VCaP (cell line): ENCODE data around the gene SKIC3.

Experiments used
- H3K27ac ChIP-seq: fragments of 450-650 bp; 2 replicates; pipeline ENCODE4 v1.5.1; 2017
- TF ChIP-seq, protein P1 (sequence below): fragments of 450-650 bp; conservative IDR thresholded peaks from 2 replicates; pipeline ENCODE4 v1.5.1; 2017; ENCODE audit warnings: mild to moderate bottlenecking, moderate library complexity

Gene SKIC3

DNA sequence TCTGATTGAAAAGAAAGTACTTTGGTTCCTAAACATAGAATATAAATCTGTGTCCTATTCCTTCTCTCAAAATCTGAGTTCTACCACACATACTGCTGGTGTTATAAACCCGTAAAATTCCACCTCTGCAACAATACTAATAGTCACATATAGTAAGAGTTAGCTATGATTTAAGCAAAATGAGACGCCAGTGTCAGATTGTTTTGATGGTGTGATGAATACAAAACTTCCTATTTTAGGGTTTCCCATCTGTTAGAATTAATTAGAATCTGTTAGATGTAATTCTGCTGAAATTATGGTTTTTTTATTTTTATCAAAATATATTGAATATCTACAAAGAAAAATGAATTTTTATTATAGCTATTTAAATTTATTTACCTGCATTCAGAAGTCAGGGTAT lies 26.8 kb upstream of the SKIC3 start:
- TF ChIP-seq, protein P1, sequence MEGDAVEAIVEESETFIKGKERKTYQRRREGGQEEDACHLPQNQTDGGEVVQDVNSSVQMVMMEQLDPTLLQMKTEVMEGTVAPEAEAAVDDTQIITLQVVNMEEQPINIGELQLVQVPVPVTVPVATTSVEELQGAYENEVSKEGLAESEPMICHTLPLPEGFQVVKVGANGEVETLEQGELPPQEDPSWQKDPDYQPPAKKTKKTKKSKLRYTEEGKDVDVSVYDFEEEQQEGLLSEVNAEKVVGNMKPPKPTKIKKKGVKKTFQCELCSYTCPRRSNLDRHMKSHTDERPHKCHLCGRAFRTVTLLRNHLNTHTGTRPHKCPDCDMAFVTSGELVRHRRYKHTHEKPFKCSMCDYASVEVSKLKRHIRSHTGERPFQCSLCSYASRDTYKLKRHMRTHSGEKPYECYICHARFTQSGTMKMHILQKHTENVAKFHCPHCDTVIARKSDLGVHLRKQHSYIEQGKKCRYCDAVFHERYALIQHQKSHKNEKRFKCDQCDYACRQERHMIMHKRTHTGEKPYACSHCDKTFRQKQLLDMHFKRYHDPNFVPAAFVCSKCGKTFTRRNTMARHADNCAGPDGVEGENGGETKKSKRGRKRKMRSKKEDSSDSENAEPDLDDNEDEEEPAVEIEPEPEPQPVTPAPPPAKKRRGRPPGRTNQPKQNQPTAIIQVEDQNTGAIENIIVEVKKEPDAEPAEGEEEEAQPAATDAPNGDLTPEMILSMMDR, result no peak
- no peak overlapping the region for H3K27ac ChIP-seq

DNA sequence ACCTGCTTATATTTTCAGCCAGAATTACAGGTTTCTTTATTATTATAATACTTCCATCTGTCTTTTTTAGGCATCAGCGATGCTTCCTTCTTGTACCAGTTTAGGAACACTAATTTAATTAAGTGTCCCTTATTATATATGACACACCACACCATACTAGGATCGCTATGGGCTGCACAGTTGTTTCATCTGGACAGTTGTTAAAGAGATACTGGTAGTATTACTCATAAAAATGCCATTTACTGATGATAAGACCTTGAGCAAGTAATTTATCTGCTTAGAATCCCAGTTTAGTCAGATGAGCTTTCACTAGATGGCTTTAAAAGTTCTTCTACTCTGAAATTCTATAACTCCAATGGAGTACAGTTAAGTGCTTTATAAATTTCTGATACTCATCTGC lies 17.2 kb upstream of the SKIC3 start:
- no peak overlapping the region for H3K27ac ChIP-seq
- TF ChIP-seq, protein P1, result no peak

DNA sequence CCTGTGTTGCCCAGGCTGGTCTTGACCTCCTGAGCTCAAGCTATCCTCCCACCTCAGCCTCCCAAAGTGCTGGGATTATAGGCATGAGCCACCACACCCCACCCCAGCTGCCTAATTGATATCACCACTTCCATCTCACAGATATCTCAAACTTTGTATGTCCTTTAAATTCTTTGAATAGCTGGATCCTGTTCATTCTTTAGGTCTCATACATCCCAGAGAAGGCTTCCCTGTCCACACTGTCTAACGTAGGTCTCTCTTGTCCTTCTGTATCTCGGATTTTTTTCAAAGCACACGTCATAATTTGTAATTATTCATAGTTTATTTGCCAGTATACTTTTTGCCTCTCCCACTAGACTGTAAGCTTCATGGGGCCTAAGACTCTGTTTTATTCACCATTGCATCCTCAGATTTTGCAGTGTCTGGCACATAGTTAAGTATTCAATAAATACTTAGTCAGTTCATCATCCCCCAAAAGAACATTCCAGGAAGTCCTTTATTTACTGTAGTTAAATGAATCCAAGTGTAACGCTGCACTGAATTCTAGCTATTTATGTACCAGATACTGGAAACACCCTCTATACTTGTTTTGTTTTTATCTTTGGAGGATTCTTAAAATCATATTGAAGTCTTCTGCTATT lies 10.6 kb upstream of the SKIC3 start:
- TF ChIP-seq, protein P1, result no peak
- H3K27ac ChIP-seq, result peak overlapping the region; percentile 19

DNA sequence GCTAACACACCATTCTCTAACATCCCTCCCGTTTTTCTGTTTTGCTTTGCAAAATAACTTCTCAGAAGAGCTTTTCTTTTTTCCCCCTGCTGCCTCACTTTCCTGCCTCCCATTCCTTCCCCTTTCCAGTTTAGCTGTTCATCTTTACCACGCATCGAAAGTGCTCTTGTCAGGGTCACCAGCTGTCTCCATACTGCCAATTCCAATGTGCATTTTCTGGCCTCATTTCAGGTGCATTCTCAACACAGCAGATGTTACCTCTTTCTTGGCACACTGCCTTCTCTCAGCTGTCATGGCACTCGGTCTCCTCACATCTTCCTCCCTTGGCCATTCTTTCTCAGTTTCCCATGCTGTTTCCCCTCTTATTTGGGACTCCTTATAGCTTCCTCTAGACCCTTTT lies 9.7 kb upstream of the SKIC3 start:
- TF ChIP-seq, protein P1, result no peak
- H3K27ac ChIP-seq, result no peak overlapping the region

DNA sequence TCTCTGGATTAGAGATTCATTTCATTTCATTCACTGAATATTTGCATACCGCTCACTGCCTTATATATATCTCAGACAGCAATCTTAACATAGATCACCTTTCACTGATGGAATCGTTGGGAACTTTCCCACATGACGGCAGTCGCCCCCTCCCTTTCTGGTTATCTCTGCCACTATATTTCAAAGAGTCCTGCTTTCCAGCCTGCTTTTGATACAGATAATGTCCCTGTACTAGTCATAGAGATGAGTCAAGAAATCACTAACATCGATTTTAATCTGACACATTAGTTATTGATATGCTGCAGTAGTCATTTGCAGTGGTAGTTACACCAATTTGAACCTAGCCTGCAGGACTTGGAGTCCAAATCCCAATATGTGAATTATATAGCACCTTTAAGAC lies 8.6 kb upstream of the SKIC3 start:
- TF ChIP-seq, protein P1, result no peak
- no peak overlapping the region for H3K27ac ChIP-seq

DNA sequence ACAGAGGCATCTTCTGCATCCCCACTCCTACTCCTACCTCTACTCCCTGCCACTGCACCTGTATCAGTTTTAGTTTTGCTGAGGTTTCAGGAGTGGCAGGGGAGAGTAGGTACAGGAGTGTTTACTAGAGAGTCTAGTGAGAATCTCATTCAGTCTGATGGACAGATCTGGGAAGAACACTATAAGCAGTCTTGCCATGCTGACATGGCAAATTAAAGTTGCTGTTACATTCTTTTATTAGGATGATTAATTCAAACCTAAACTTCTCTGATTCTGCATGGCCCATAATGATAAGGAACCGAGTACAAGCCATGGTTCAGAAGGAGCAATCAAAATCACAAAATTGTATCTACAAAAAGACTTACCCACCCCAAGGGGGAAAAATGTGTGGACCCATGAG lies 7.5 kb upstream of the SKIC3 start:
- TF ChIP-seq, protein P1, result no peak
- H3K27ac ChIP-seq, result no peak overlapping the region

DNA sequence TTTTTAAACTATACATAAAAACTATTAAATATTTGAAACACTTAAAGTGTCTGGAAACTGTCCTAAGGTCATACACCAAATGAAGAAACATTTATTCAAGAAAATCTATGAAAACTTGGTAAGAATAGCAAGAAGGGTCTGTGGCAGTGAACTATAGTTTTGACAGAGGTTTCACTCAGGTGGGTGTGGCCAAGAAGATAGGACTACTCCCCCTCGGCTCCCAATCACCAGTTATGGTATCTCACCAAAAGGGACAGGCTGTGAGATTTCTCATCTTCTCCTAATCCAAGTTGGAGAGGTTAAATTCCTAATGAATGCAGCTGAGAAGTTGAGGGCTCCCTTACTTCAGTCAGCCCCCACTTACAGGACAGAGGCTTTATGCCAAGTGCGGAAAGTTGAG lies 3.1 kb upstream of the SKIC3 start:
- H3K27ac ChIP-seq, result no peak overlapping the region
- TF ChIP-seq, protein P1, result no peak
